ENCODE measurements around the gene ADAMTS10.

- TF ChIP-seq POLR2A (IDR thresholded peaks at IDR 0.05): no peak
- TF ChIP-seq CTCF (IDR thresholded peaks at IDR 0.05): no peak
Observed at GRCh38 chr19:8569066-8569771, 41.3 kb downstream of the ADAMTS10 start.
